GM23248 (cell line): ENCODE results near the gene AGMO. TPM values are rescaled to one million over a fixed set of nuclear protein-coding genes. Genes with fewer than 3 reads are reported as not detected.

Experiments
- DNase-seq: peaks from one replicate; pipeline ENCODE4 v3.0.0-alpha.2; 2015
- H2AFZ ChIP-seq: fragments of 200-600 bp; sonication (generic); 2 replicates; pipeline ENCODE4 v1.6.1; 2016; ENCODE audit warnings: antibody characterized with exemption
- H3F3A ChIP-seq: fragments of 200-600 bp; sonication (generic); 2 replicates; pipeline ENCODE4 v1.6.1; 2016; ENCODE audit warnings: mild to moderate bottlenecking, antibody characterized with exemption, mixed run types; ENCODE audit not compliant: insufficient read depth
- H3K27ac ChIP-seq: fragments of 200-600 bp; sonication (generic); 2 replicates; pipeline ENCODE4 v1.5.1; 2016; ENCODE audit warnings: mild to moderate bottlenecking
- H3K27me3 ChIP-seq: fragments of 200-600 bp; sonication (generic); replicated peaks from 2 replicates; pipeline ENCODE4 v1.6.1; 2016; ENCODE audit warnings: mild to moderate bottlenecking; ENCODE audit not compliant: insufficient read depth
- H3K36me3 ChIP-seq: fragments of 200-600 bp; sonication (generic); 2 replicates; pipeline ENCODE4 v1.6.1; 2016; ENCODE audit warnings: low read depth, mild to moderate bottlenecking
- H3K4me1 ChIP-seq: fragments of 200-600 bp; sonication (generic); 2 replicates; pipeline ENCODE4 v1.6.1; 2016; ENCODE audit warnings: mild to moderate bottlenecking; ENCODE audit not compliant: insufficient read depth
- H3K4me2 ChIP-seq: fragments of 200-600 bp; sonication (generic); one replicate; pipeline ENCODE4 v1.6.1; 2016; ENCODE audit warnings: mild to moderate bottlenecking; ENCODE audit not compliant: unreplicated experiment
- H3K4me3 ChIP-seq: fragments of 200-600 bp; sonication (generic); 2 replicates; pipeline ENCODE4 v1.5.1; 2016; ENCODE audit warnings: mild to moderate bottlenecking
- H3K79me2 ChIP-seq: fragments of 200-600 bp; sonication (generic); 2 replicates; pipeline ENCODE4 v1.6.1; 2016; ENCODE audit warnings: mild to moderate bottlenecking; ENCODE audit not compliant: insufficient read depth
- H3K9ac ChIP-seq: fragments of 200-600 bp; sonication (generic); 2 replicates; pipeline ENCODE4 v1.6.1; 2016; ENCODE audit warnings: mild to moderate bottlenecking
- H3K9me2 ChIP-seq: fragments of 200-600 bp; sonication (generic); 2 replicates; pipeline ENCODE4 v1.6.1; 2016; ENCODE audit warnings: mixed run types, mild to moderate bottlenecking, moderate library complexity; ENCODE audit not compliant: insufficient read depth
- H3K9me3 ChIP-seq: fragments of 200-600 bp; sonication (generic); one replicate; pipeline ENCODE4 v1.6.1; 2017; ENCODE audit warnings: low read depth
- H4K20me1 ChIP-seq: fragments of 200-600 bp; sonication (generic); 2 replicates; pipeline ENCODE4 v1.6.0; 2016; ENCODE audit not compliant: insufficient read depth
- EZH2 ChIP-seq: fragments of 200-600 bp; sonication (generic); IDR thresholded peaks from 2 replicates; pipeline ENCODE4 v1.6.1; 2018; ENCODE audit warnings: antibody characterized with exemption, mild to moderate bottlenecking; ENCODE audit not compliant: insufficient read depth, poor library complexity, severe bottlenecking
- EZH2phosphoT487 ChIP-seq: fragments of 200-600 bp; sonication (generic); IDR thresholded peaks from 2 replicates; pipeline ENCODE4 v1.6.1; 2018; ENCODE audit warnings: antibody characterized with exemption, moderate library complexity, mild to moderate bottlenecking, low read depth; ENCODE audit not compliant: insufficient read depth
- WGBS, 2 experiments: methylation state at CpG; one replicate each; pipeline ENCODE4 v1.1.6; 2015 to 2017; ENCODE audit warnings: low lambda C conversion rate in 2 of 2, low coverage in 1 of 2; ENCODE audit errors: missing lambda C conversion rate in 2 of 2; 5-methylcytosine and 5-hydroxymethylcytosine counted together
- in situ Hi-C: fragments of 300-500 bp; cut with MboI; formaldehyde crosslinking; loops from 2 replicates; pipeline ENCODE4 v1.15.0; 2020
- polyA plus RNA-seq: library from polyadenylated mRNA; unstranded; fragments of >200 nt; fragmentation: Nextera tagmentation; extraction: Ambion mirVana; gene quantifications from 2 replicates; pipeline ENCODE4 v1.2.1, GENCODE V29; 2016
- total RNA-seq: library from RNA; depleted of rRNA; stranded (reverse); fragments of >200 nt; shearing (Covaris generic); gene quantifications from 2 replicates; pipeline ENCODE4 v1.2.3, GENCODE V29; 2014

The AGMO gene
- total and polyA plus RNA-seq, 2 experiments from 2014 or later: not detected

- no peak overlapping the region for H3K27ac ChIP-seq
- no peaks in the 10 kb centered on the region for H4K20me1 ChIP-seq
- no peak overlapping the region for H3K4me3 ChIP-seq
- DNase-seq: no peak
- H3K9me2 ChIP-seq: no peaks in the 10 kb centered on the region
- H3K9ac ChIP-seq: no peak overlapping the region
- in situ Hi-C loops: no loop called here
- no peaks in the 10 kb centered on the region for H3K9me3 ChIP-seq
- H3K79me2 ChIP-seq: no peaks in the 10 kb centered on the region
- no peaks in the 10 kb centered on the region for H3K36me3 ChIP-seq
- 26 to 33% methylated on average over 1 of the region's 1 CpG for WGBS, 2 experiments
- TF ChIP-seq EZH2: no peak
- TF ChIP-seq EZH2phosphoT487: no peak
- no peak overlapping the region for H2AFZ ChIP-seq
- H3K27me3 ChIP-seq: no peaks in the 10 kb centered on the region
- no peaks in the 10 kb centered on the region for H3F3A ChIP-seq
- no peaks in the 10 kb centered on the region for H3K4me1 ChIP-seq
- H3K4me2 ChIP-seq: no peak overlapping the region
Observed at GRCh38 chr7:15225981-15226380, 335.8 kb downstream of the AGMO start.

GRCh38 chr7:15219758-15220157 is 342.1 kb downstream of the AGMO start:
- in situ Hi-C loops: no loop called here
- 65 to 79% methylated on average over 1 of the region's 1 CpG for WGBS, 2 experiments
- H3F3A ChIP-seq: no peaks in the 10 kb centered on the region
- TF ChIP-seq EZH2phosphoT487 (no peak), EZH2 (no peak)
- no peaks in the 10 kb centered on the region for H3K4me1 ChIP-seq
- no peak overlapping the region for H3K4me3 ChIP-seq
- H2AFZ ChIP-seq: no peak overlapping the region
- H3K9me3 ChIP-seq: no peaks in the 10 kb centered on the region
- H3K36me3 ChIP-seq: no peaks in the 10 kb centered on the region
- H3K27ac ChIP-seq: no peak overlapping the region
- no peaks in the 10 kb centered on the region for H3K27me3 ChIP-seq
- H3K9me2 ChIP-seq: no peaks in the 10 kb centered on the region
- no peak overlapping the region for H3K4me2 ChIP-seq
- H4K20me1 ChIP-seq: no peaks in the 10 kb centered on the region
- no peak overlapping the region for H3K9ac ChIP-seq
- H3K79me2 ChIP-seq: no peaks in the 10 kb centered on the region
- no peak for DNase-seq

- Histone ChIP-seq H3K9me2 (no peaks in the 10 kb centered on the region), H3K4me3 (no peak overlapping the region), H3K36me3 (no peaks in the 10 kb centered on the region), H3K4me1 (no peaks in the 10 kb centered on the region), H4K20me1 (no peaks in the 10 kb centered on the region), H3K9ac (no peak overlapping the region), H3K27me3 (no peaks in the 10 kb centered on the region), H3K9me3 (no peaks in the 10 kb centered on the region), H3F3A (no peaks in the 10 kb centered on the region), H3K27ac (no peak overlapping the region), H2AFZ (no peak overlapping the region), H3K79me2 (no peaks in the 10 kb centered on the region), H3K4me2 (no peak overlapping the region)
- in situ Hi-C loops: no loop called here
- 45 to 47% methylated on average over 1 of the region's 1 CpG for WGBS, 2 experiments
- TF ChIP-seq EZH2 (no peak), EZH2phosphoT487 (no peak)
- no peak for DNase-seq
Observed at GRCh38 chr7:15218261-15218660, 343.6 kb downstream of the AGMO start.

- H3K27ac ChIP-seq: no peak overlapping the region
- TF ChIP-seq EZH2phosphoT487 (no peak), EZH2 (no peak)
- H3K4me1 ChIP-seq: no peaks in the 10 kb centered on the region; the same call in 1 of the 2 replicates
- WGBS, 2 experiments: 47 to 48% methylated on average over 4 of the region's 4 CpGs
- in situ Hi-C loops: no loop called here
- H3K79me2 ChIP-seq: no peaks in the 10 kb centered on the region
- no peaks in the 10 kb centered on the region for H3K27me3 ChIP-seq
- H3F3A ChIP-seq: no peaks in the 10 kb centered on the region
- no peaks in the 10 kb centered on the region for H4K20me1 ChIP-seq
- H3K4me3 ChIP-seq: no peak overlapping the region
- no peak overlapping the region for H2AFZ ChIP-seq
- no peak overlapping the region for H3K9ac ChIP-seq
- no peaks in the 10 kb centered on the region for H3K36me3 ChIP-seq
- no peaks in the 10 kb centered on the region for H3K9me2 ChIP-seq
- H3K4me2 ChIP-seq: no peak overlapping the region
- no peaks in the 10 kb centered on the region for H3K9me3 ChIP-seq
- DNase-seq: no peak
Observed at GRCh38 chr7:15215616-15216015, 346.2 kb downstream of the AGMO start.

GRCh38 chr7:15214976-15215375 is 346.8 kb downstream of the AGMO start:
- no peak overlapping the region for H3K27ac ChIP-seq
- H3K9me2 ChIP-seq: no peaks in the 10 kb centered on the region
- no peaks in the 10 kb centered on the region for H3F3A ChIP-seq
- H3K4me2 ChIP-seq: no peak overlapping the region
- H3K79me2 ChIP-seq: no peaks in the 10 kb centered on the region
- no peaks in the 10 kb centered on the region for H4K20me1 ChIP-seq
- no peaks in the 10 kb centered on the region for H3K9me3 ChIP-seq
- DNase-seq: no peak
- H3K4me1 ChIP-seq: no peaks in the 10 kb centered on the region; the same call in 1 of the 2 replicates
- H3K27me3 ChIP-seq: no peaks in the 10 kb centered on the region
- H3K4me3 ChIP-seq: no peak overlapping the region
- H3K36me3 ChIP-seq: no peaks in the 10 kb centered on the region
- WGBS, 2 experiments: 15 to 16% methylated on average over 2 of the region's 2 CpGs
- no peak overlapping the region for H3K9ac ChIP-seq
- H2AFZ ChIP-seq: no peak overlapping the region
- TF ChIP-seq EZH2: no peak
- no peak for TF ChIP-seq EZH2phosphoT487
- in situ Hi-C loops: no loop called here
